Activated naive CD4-positive, alpha-beta T cell treated with anti-CD3 and anti-CD28 coated beads, Interleukin-2, amount 10 ng/mL, durations not matched to agents 7 days and 5 days (primary cell): ENCODE data around the gene NFIB.

Experiments used
- CTCF ChIA-PET: fragments of 350-600 bp; sonication (Branson Sonifier 250); formaldehyde crosslinking; loops from one replicate; lab custom pipeline; 2021; ENCODE audit warnings: antibody characterized with exemption; lab: Charles Lee
- DNase-seq: peaks from one replicate; pipeline ENCODE4 v3.0.0-alpha.2; 2020
- H3K27ac Mint-ChIP-seq: one replicate; pipeline ENCODE4 v1.8.0; 2021; ENCODE audit warnings: mild to moderate bottlenecking, moderate library complexity, mixed read lengths
- H3K27me3 Mint-ChIP-seq: one replicate; pipeline ENCODE4 v1.8.0; 2021; ENCODE audit warnings: mild to moderate bottlenecking, mixed read lengths
- H3K36me3 Mint-ChIP-seq: one replicate; pipeline ENCODE4 v1.8.0; 2021; ENCODE audit warnings: mixed read lengths
- H3K4me1 Mint-ChIP-seq: one replicate; pipeline ENCODE4 v1.8.0; 2021; ENCODE audit warnings: mixed read lengths
- H3K4me3 Mint-ChIP-seq: one replicate; pipeline ENCODE4 v1.8.0; 2021; ENCODE audit warnings: mild to moderate bottlenecking, moderate library complexity, mixed read lengths
- H3K9me3 Mint-ChIP-seq: one replicate; pipeline ENCODE4 v1.8.0; 2021; ENCODE audit warnings: mixed read lengths

Gene NFIB

DNA sequence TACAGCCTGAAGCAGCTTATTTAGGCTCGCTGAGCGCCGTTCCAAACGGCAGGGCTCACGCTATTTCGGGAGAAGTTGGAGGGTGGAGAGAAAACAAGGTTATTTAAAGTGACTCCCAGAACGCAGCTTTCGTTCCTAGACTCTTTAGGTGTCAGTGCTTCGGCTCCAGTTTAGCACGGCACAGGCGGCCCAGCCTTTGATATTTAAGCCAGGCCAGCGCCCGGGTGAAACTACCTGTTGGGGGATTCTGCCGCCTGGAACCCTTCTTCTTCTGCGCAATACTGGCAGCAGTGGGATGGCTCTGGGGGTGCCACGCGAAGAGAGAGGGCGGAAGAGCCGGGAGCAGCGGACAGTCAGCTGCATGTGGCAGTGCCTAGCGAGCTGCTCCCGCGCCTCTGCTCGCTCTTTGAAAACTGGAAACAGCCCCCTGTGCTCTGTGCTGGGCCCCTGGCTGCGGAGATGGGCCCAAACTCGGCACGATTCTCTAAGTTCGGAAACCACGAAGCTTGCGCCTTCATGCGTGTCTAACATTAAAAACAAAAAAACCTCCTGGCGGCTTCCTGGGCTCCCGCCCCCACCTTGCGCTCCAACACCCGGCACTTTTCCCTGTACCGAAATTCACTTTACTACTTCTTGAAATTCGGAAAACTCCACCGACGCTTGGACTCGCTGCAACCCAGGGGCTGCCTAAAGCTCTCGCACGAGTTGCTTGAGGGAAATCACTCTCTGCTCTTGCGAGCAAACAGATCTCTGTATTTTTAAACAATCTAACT, 34.6 kb upstream of the NFIB start:
- H3K27me3 Mint-ChIP-seq, result peaks cover 13% of the 10 kb centered on the region
- no peaks in the 10 kb centered on the region for H3K36me3 Mint-ChIP-seq
- DNase-seq, result no peak
- H3K9me3 Mint-ChIP-seq, result no peaks in the 10 kb centered on the region
- no peak overlapping the region for H3K27ac Mint-ChIP-seq
- CTCF ChIA-PET, result no interaction called here
- H3K4me1 Mint-ChIP-seq, result peaks cover 2% of the 10 kb centered on the region
- H3K4me3 Mint-ChIP-seq, result no peak overlapping the region

DNA sequence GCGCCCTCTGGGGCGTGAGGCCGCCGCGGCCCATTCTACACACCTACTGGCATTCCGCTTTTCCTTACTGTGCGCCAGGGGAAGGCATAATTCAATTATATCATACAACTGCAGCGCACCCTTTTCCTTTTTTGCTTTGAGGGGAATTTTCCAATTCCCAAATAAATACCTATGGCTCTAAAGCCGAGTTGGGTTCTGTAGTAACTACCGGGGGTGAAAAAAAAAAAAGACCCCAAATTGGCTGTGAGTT, 34.1 kb upstream of the NFIB start:
- Mint-ChIP-seq H3K36me3 (no peaks in the 10 kb centered on the region), H3K4me3 (no peak overlapping the region), H3K4me1 (peaks cover 2% of the 10 kb centered on the region), H3K9me3 (no peaks in the 10 kb centered on the region), H3K27me3 (peaks cover 8% of the 10 kb centered on the region), H3K27ac (peak overlapping the region; percentile 5)
- no peak for DNase-seq
- CTCF ChIA-PET, result no interaction called here

DNA sequence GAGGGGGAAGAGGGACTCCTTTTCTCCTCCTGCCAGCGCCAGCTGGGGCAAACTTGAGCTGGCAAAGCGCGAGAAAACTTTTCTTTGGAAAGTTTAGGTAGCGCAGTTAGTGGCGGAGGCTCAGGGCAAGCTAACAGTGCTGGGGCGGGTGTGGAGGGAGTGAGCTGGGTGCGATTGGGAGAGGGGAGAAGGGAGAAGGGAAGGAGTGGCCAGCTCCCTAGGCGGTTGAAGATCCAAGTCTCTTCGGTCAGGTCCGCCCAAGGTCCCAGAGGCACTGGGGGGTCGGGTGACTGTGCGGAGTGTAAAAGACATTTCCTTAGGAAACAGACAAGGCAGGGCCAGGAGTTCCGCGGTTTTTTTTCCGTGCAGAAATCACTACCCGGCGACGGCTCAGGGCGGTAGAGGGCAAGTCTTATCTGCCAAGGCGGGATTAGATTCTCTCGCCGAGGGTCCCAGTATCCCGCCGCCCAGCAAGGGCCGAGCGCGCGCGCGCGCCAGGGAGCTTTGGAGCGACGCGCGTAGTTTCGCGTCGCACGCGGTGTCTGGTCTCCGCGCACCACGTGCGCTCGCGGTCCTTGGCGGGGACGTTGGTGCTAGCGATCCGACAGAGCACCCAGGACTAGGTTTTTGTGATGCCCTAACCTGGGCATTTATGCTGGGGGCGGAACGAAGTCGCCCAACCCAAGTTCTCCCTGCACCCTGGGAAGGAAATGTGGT, 33.6 kb upstream of the NFIB start:
- H3K27me3 Mint-ChIP-seq, result peaks cover 4% of the 10 kb centered on the region
- H3K36me3 Mint-ChIP-seq, result no peaks in the 10 kb centered on the region
- H3K4me3 Mint-ChIP-seq, result no peak overlapping the region
- H3K4me1 Mint-ChIP-seq, result peaks cover 2% of the 10 kb centered on the region
- H3K27ac Mint-ChIP-seq, result peak overlapping the region; percentile 5
- CTCF ChIA-PET, result interaction anchor here (1.3 kb wide), 1 partner anchor 24 kb away, joined by 3 read pairs; no protein-coding TSS in a partner anchor
- no peaks in the 10 kb centered on the region for H3K9me3 Mint-ChIP-seq
- no peak for DNase-seq

DNA sequence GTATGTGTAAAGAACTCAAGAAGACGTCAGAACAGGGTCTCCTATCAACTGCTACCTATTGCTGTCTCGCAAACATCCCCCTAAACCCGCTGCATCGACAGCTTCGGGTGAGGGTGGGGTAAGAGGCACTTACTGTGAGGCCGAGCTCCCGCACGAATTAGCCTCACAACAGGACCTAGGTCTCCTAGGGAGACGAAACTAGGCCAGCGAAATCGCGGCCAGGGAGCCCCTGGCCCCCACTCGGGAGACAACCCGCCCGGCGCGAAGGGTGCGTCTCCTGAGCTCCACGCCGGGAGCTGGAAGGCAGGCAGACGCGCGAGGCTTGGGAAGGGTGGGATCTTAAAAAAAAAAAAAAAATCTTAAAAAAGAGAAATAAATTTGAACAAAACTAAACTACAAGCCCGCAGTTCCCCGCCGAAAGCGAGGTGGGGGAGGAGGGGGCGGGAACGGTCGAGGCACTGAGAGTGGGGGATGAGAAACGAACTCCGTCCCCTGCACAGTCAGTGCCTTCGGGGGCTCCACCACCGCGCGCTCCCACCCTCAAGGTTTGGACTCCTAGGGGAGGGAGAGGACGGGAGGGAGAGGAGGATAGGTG, 33.0 kb upstream of the NFIB start:
- Mint-ChIP-seq H3K27me3 (no peaks in the 10 kb centered on the region), H3K9me3 (no peaks in the 10 kb centered on the region), H3K4me1 (peaks cover 2% of the 10 kb centered on the region), H3K4me3 (no peak overlapping the region), H3K27ac (no peak overlapping the region), H3K36me3 (no peaks in the 10 kb centered on the region)
- CTCF ChIA-PET, result interaction anchor here (1.3 kb wide), 1 partner anchor 23 kb away, joined by 3 read pairs; no protein-coding TSS in a partner anchor
- DNase-seq, result no peak

DNA sequence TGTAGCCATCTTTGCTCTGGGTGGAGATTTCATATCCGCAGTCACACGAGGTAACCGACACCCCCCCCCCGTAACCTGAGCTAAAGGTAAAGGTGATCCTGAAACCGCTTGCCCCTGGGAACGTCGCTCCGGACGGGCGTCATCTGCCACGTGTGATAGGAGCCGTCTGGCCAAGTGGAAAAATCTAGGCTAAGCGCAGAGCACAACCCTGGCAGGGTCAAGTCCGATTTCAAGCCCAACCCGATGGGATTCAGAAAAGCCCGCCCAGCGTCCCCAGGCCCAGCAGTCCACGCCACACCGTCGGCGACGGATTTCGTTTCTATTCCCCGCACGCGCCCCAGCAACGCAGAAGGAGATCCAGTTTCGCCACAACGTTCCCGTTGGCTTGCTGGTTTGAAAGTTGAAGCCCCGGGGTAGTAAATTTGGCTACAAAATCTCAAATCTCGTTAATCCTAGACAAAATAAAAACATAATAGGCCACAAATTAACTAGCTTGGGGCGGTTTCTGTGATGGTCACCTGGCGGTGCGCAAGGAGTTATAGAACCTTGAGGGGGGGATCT, 32.4 kb upstream of the NFIB start:
- CTCF ChIA-PET, result interaction anchor here (1.3 kb wide), 1 partner anchor 22 kb away, joined by 3 read pairs; no protein-coding TSS in a partner anchor
- Mint-ChIP-seq H3K27me3 (peaks cover 6% of the 10 kb centered on the region), H3K4me3 (no peak overlapping the region), H3K4me1 (peaks cover 2% of the 10 kb centered on the region), H3K27ac (no peak overlapping the region), H3K36me3 (no peaks in the 10 kb centered on the region), H3K9me3 (no peaks in the 10 kb centered on the region)
- DNase-seq, result no peak

DNA sequence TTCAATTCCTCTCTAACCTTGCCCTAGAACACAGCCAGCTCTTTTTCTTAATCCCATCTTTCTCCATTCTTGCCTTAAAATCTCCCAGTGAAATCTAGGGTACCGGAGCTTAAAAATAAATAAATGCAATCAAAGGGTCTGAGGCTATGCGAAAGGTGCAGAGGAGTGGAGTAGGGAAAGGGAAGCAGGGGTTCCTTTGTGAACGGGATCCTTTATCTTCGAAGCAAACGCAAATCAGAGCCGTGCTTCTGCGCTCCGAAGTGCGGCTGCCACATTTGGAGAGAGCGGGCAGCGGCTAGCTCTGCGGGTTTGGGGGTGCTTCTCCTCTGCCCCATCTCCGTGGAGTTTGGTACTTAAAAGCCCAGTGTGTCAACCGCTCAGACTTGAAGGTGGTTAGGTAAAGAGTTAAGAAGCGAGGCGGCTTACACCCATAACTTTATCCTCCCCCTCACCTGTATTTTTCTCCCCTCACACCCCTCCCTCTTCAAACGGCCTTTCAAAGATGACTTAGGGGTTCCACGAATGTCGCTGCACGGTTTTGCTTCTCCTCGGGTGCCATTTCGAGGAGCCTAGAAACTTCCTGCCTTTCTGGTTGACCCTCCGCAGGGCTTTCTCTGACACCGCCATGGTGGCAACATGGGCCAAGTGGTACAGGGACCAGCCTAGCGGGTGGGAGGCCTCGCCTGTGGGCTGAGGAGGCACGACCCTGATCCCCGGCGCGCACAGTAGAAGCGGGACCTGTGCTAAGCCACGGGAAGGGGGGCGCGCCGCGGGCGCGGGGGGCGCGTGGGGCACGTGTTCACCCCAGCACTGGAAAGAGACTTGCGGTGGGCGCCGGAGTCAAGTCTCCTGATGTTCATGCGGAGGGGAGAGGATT, 31.7 kb upstream of the NFIB start:
- CTCF ChIA-PET, result no interaction called here
- no peak overlapping the region for H3K27ac Mint-ChIP-seq
- no peak for DNase-seq
- no peaks in the 10 kb centered on the region for H3K9me3 Mint-ChIP-seq
- H3K4me1 Mint-ChIP-seq, result peaks cover 2% of the 10 kb centered on the region
- peaks cover 10% of the 10 kb centered on the region for H3K27me3 Mint-ChIP-seq
- H3K36me3 Mint-ChIP-seq, result no peaks in the 10 kb centered on the region
- no peak overlapping the region for H3K4me3 Mint-ChIP-seq

DNA sequence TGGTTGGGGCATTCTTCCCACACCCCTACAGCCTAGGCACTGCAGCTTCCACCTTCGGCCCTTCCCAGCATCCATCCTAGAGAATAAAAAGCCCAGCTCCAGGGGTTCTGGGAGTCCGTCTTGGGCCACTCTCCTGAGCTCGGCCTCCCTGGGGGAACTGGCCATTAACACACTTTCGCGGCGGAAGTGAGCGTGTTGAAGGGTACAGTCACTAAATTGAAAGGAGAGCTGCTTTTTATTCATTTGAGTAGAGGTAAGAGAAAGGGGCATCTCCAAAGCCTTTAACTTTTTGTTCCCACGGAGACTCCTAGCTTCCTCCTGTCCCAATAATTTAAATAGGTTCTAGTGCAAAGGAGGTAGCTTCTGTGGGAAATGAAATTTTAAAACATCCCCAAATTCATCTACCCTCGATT, 31.0 kb upstream of the NFIB start:
- DNase-seq, result no peak
- CTCF ChIA-PET, result no interaction called here
- Mint-ChIP-seq H3K27ac (no peak overlapping the region), H3K4me1 (peaks cover 2% of the 10 kb centered on the region), H3K4me3 (no peak overlapping the region), H3K9me3 (no peaks in the 10 kb centered on the region), H3K36me3 (no peaks in the 10 kb centered on the region), H3K27me3 (peaks cover 10% of the 10 kb centered on the region)

DNA sequence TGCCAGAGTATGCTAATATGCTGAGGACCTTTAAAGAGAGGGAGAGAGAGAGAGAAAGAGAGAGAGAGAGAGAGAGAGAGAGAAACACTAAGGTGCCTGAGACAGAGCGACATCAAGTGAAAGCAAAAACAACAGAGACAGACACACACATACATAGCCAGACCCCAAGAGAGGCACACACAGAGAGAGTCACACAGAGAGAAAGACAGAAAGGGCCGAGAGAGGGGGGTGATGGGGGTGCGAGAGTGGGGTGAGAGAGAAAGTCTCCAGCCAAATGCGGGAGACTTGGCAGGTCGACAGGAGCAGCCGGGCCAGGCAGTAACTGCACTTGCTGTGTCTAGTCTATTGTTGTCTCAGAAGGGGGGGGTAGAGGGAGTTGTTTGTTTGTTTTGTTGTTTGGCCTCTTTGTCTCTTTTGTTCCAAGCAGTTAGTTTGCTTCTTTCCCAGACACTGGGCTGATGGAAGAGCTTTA, 30.1 kb upstream of the NFIB start:
- no peaks in the 10 kb centered on the region for H3K9me3 Mint-ChIP-seq
- H3K4me1 Mint-ChIP-seq, result peaks cover 2% of the 10 kb centered on the region
- peaks cover 10% of the 10 kb centered on the region for H3K27me3 Mint-ChIP-seq
- no peak for DNase-seq
- no peaks in the 10 kb centered on the region for H3K36me3 Mint-ChIP-seq
- no peak overlapping the region for H3K4me3 Mint-ChIP-seq
- CTCF ChIA-PET, result no interaction called here
- no peak overlapping the region for H3K27ac Mint-ChIP-seq

DNA sequence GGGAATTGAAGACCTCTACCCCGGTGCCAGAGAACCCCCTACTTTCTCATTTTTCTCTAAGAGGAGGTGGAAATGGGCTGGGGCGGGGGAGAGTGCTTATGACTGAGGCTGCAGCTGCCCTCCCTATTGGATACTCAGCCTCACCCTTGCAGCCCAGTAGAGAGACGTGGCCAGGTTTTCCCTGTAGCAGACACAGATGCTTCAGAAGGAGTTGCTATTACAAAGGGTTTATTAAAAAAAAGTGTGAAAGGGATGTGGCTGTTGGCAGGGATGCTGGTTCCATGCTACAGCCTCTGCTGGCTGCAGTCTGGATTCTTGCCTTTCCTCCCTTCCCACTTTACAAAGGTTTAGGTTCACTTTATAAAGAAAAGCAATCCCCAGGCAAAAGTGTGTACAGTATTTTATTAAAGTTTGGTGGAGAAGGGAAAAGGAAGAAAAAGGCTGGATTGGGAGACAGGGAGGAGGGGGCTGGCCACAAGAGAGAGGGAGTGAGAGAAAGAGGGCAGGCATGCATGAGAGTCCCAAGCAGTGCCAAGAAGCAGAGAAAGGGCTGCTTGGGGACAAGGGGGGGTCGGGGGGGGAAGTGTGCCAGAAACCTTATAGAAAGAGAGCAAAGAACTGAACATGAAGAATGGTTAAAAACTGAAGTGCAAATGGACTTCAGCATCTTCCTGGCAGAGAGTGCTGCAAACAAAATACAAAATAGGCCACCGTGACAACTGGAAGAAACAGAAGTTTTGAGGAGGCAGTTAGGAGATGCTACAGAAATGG, 29.5 kb upstream of the NFIB start:
- Mint-ChIP-seq H3K27ac (no peak overlapping the region), H3K4me1 (peaks cover 2% of the 10 kb centered on the region), H3K27me3 (peaks cover 10% of the 10 kb centered on the region), H3K4me3 (no peak overlapping the region), H3K36me3 (no peaks in the 10 kb centered on the region), H3K9me3 (no peaks in the 10 kb centered on the region)
- CTCF ChIA-PET, result no interaction called here
- no peak for DNase-seq

DNA sequence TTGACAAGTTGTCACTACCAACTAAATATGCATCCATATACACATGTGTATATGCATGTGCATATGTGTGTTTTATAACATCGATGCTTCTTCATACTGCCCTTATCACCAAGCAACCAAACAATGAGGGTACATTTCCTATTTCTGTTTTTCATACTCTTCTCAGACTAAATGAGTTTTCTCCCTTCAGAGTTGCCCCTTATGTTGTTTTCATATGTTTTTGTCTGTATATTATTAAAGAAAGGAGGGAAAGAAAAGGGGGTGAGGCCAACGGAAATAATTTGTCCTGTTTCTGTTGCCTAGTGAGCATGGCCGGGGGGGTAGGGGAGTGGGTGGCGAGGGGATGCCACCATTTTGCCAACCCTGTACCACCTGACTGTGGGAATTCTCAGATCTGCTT, 28.8 kb upstream of the NFIB start:
- DNase-seq, result no peak
- Mint-ChIP-seq H3K9me3 (no peaks in the 10 kb centered on the region), H3K27ac (no peak overlapping the region), H3K4me3 (no peak overlapping the region), H3K27me3 (peaks cover 10% of the 10 kb centered on the region), H3K36me3 (no peaks in the 10 kb centered on the region), H3K4me1 (peaks cover 2% of the 10 kb centered on the region)
- CTCF ChIA-PET, result no interaction called here

DNA sequence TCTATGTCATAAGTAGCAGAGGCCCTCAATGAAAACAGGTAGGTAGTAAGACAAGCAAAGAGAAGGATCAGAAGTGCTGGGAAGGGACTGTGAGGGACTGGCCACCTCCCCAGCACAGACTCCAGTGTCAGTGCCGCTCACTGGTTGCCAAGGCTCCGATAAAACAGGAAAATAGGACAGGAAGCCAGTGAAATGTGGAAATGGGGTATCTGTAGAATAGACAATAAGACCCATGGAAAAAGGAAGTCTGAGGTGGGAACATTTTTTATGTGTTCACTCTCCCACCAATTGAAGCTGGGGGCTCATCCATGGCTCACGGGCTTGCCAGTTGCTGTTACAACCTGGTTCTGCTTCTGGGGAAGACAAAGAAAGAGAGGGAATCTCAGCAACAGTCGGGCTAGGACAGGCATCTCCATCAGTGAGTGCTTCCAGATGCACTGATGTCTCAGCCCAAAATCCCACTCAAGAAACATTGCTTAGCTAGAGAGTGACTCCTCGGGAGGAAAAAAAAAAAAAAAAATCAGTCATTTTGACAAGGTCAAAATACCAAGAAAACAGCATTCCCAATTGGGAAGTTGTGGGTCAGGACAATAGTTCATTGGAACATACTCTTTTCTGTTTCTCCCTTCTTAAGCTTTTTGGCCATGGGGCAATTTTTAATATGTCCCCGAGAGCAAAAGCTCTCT, 27.6 kb upstream of the NFIB start:
- CTCF ChIA-PET, result no interaction called here
- Mint-ChIP-seq H3K4me3 (no peak overlapping the region), H3K27ac (no peak overlapping the region), H3K36me3 (no peaks in the 10 kb centered on the region), H3K9me3 (no peaks in the 10 kb centered on the region), H3K27me3 (peaks cover 10% of the 10 kb centered on the region), H3K4me1 (peaks cover 2% of the 10 kb centered on the region)
- no peak for DNase-seq

DNA sequence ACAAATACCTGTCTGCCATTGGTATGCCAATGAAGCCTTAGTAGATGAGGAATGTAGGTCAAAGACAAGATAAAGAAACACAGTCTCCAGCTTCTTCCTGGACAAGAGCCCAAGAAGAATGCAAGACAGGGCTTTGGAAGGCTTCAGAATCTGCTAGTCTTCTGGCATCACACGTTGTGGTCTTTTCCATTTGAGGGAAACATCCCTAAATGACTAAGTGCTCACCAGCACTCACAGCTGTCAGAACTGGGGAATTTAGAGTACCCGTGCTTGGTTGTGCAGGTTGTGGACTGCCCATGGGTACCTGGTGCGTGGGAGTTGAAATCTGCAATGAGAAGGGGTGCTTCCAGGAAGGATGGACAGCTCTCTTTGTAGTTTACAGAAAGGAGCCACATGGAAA, 27.1 kb upstream of the NFIB start:
- no peak overlapping the region for H3K4me3 Mint-ChIP-seq
- CTCF ChIA-PET, result no interaction called here

More for the DNA sequence above, 27.1 kb upstream of the NFIB start:
- H3K27ac Mint-ChIP-seq, result no peak overlapping the region
- DNase-seq, result no peak
- no peaks in the 10 kb centered on the region for H3K4me1 Mint-ChIP-seq
- H3K36me3 Mint-ChIP-seq, result no peaks in the 10 kb centered on the region
- peaks cover 10% of the 10 kb centered on the region for H3K27me3 Mint-ChIP-seq
- no peaks in the 10 kb centered on the region for H3K9me3 Mint-ChIP-seq
